Liver (tissue), 9 donors: ENCODE measurements around the gene SLC12A7. TPM values are rescaled to one million over a fixed set of nuclear protein-coding genes. Genes with fewer than 3 reads are reported as not detected.
"Not testable (repeated sequence)": the region's sequence is repeated elsewhere in the genome, so short reads cannot be mapped to it uniquely, and the experiment has no call there.

Experiments
- DNase-seq: peaks from one replicate; pipeline ENCODE4 v3.0.0-alpha.2; 2017; ENCODE audit warnings: low spot score
- H3K27ac ChIP-seq, 2 donors: one replicate each; pipeline ENCODE4 v1.7.0; 2013; ENCODE audit warnings: inconsistent platforms in 2 of 2, low read length in 2 of 2, control low read depth in 1 of 2, low read depth in 1 of 2, mild to moderate bottlenecking in 1 of 2
- H3K27me3 ChIP-seq, 4 donors: one replicate each; pipeline versions ENCODE4 v1.6.1 to v1.7.0; 2013; ENCODE audit warnings: low read length in 3 of 4, inconsistent platforms in 1 of 4, mild to moderate bottlenecking in 1 of 4, moderate library complexity in 1 of 4; ENCODE audit not compliant: control insufficient read depth in 4 of 4, insufficient read depth in 4 of 4
- H3K36me3 ChIP-seq, 4 donors: one replicate each; pipeline versions ENCODE4 v1.6.1 to v1.7.0; 2013; ENCODE audit warnings: low read length in 3 of 4, mild to moderate bottlenecking in 3 of 4, low read depth in 1 of 4, moderate library complexity in 1 of 4; ENCODE audit not compliant: control insufficient read depth in 4 of 4, insufficient read depth in 3 of 4
- H3K4me1 ChIP-seq, 4 donors: one replicate each; pipeline versions ENCODE4 v1.6.1 to v1.7.0; 2013; ENCODE audit warnings: low read length in 3 of 4, mild to moderate bottlenecking in 3 of 4, moderate library complexity in 1 of 4; ENCODE audit not compliant: control insufficient read depth in 4 of 4, insufficient read depth in 4 of 4
- H3K4me3 ChIP-seq, 3 donors: one replicate each; pipeline versions ENCODE4 v1.6.1 to v1.7.0; 2013; ENCODE audit warnings: low read length in 3 of 3, control low read depth in 1 of 3, low read depth in 1 of 3, mild to moderate bottlenecking in 1 of 3
- H3K9ac ChIP-seq, 2 donors: one replicate each; pipeline ENCODE4 v1.7.0; 2013; ENCODE audit warnings: low read length in 2 of 2, mild to moderate bottlenecking in 2 of 2, moderate library complexity in 2 of 2, control low read depth in 1 of 2, low read depth in 1 of 2
- H3K9me3 ChIP-seq, 4 donors: one replicate each; pipeline versions ENCODE4 v1.6.1 to v1.7.0; 2013; ENCODE audit warnings: low read length in 3 of 4; ENCODE audit not compliant: control insufficient read depth in 4 of 4
- ATF3 ChIP-seq: IDR thresholded peaks from 2 replicates; pipeline ENCODE4 v1.6.1; 2016; ENCODE audit warnings: antibody characterized with exemption
- CTCF ChIP-seq: fragments of 150-350 bp; IDR thresholded peaks from 2 replicates; pipeline ENCODE4 v1.5.1; 2017; ENCODE audit warnings: improper control_type of control experiment, low read depth, low read length; ENCODE audit not compliant: missing input control
- EGR1 ChIP-seq, 2 donors: IDR thresholded peaks; 2 replicates each; pipeline ENCODE4 v1.6.1; 2016 to 2018; ENCODE audit warnings: antibody characterized with exemption in 2 of 2, low read depth in 2 of 2
- FOXA1 ChIP-seq: IDR thresholded peaks from 2 replicates; pipeline ENCODE4 v1.6.1; 2016; ENCODE audit warnings: antibody characterized with exemption
- FOXA2 ChIP-seq: IDR thresholded peaks from 2 replicates; pipeline ENCODE4 v1.6.1; 2016; ENCODE audit warnings: antibody characterized with exemption
- GABPA ChIP-seq, 2 donors: IDR thresholded peaks in 1 of 2; conservative IDR thresholded peaks in 1 of 2; 2 replicates each; pipeline ENCODE4 v1.6.1; 2016; ENCODE audit warnings: antibody characterized with exemption in 2 of 2, mild to moderate bottlenecking in 1 of 2, moderate library complexity in 1 of 2
- HNF4A ChIP-seq, 2 donors: conservative IDR thresholded peaks; 2 replicates each; pipeline ENCODE4 v1.6.1; 2016; ENCODE audit warnings: antibody characterized with exemption in 2 of 2, mild to moderate bottlenecking in 2 of 2
- HNF4G ChIP-seq: IDR thresholded peaks from 2 replicates; pipeline ENCODE4 v1.6.1; 2016; ENCODE audit warnings: antibody characterized with exemption
- JUND ChIP-seq, 2 donors: IDR thresholded peaks; 2 replicates each; pipeline ENCODE4 v1.6.1; 2016; ENCODE audit warnings: antibody characterized with exemption in 2 of 2
- MAX ChIP-seq: IDR thresholded peaks from 2 replicates; pipeline ENCODE4 v1.6.1; 2016; ENCODE audit warnings: antibody characterized with exemption
- NR2F2 ChIP-seq: IDR thresholded peaks from 2 replicates; pipeline ENCODE4 v1.6.1; 2016; ENCODE audit warnings: antibody characterized with exemption
- RAD21 ChIP-seq, 2 donors: IDR thresholded peaks; 2 replicates each; pipeline ENCODE4 v1.6.1; 2016; ENCODE audit warnings: antibody characterized with exemption in 2 of 2, mild to moderate bottlenecking in 2 of 2
- REST ChIP-seq: IDR thresholded peaks from 2 replicates; pipeline ENCODE4 v1.6.1; 2016; ENCODE audit warnings: antibody characterized with exemption, mild to moderate bottlenecking
- RXRA ChIP-seq, 2 donors: IDR thresholded peaks; 2 replicates each; pipeline ENCODE4 v1.6.1; 2017 to 2018; ENCODE audit warnings: antibody characterized with exemption in 2 of 2, mild to moderate bottlenecking in 1 of 2
- SP1 ChIP-seq: IDR thresholded peaks from 2 replicates; pipeline ENCODE4 v1.6.1; 2018; ENCODE audit warnings: antibody characterized with exemption, mild to moderate bottlenecking
- TAF1 ChIP-seq: conservative IDR thresholded peaks from 2 replicates; pipeline ENCODE4 v1.6.1; 2016; ENCODE audit warnings: antibody characterized with exemption, mild to moderate bottlenecking
- YY1 ChIP-seq: IDR thresholded peaks from 2 replicates; pipeline ENCODE4 v1.6.1; 2016; ENCODE audit warnings: antibody characterized with exemption, mild to moderate bottlenecking
- ZBTB33 ChIP-seq: IDR thresholded peaks from 2 replicates; pipeline ENCODE4 v1.6.1; 2016; ENCODE audit warnings: antibody characterized with exemption
- WGBS: extraction: QIAGEN DNeasy Blood & Tissue Kit; methylation state at CpG from one replicate; pipeline ENCODE4 v1.1.7; 2013; 5-methylcytosine and 5-hydroxymethylcytosine counted together
- polyA plus RNA-seq, 2 donors: library from polyadenylated mRNA; stranded (reverse) in 1 of 2; unstranded in 1 of 2; fragments of 200-250 nt in 1 of 2; fragments of >200 nt in 1 of 2; fragmentation: Nextera tagmentation in 1 of 2; extraction: Ambion mirVana in 1 of 2; gene quantifications; one replicate each; pipeline versions ENCODE4 v1.2.1 to v1.2.3, GENCODE V29; 2013 to 2015
- total RNA-seq, 2 donors: library from RNA; depleted of rRNA; stranded (reverse); fragments of >200 nt; gene quantifications; one replicate each; pipeline ENCODE4 v1.2.3, GENCODE V29; 2014
- donor health status: healthy.
- donor health status: healthy.
- donor health status: healthy.
- donor health status: healthy.
- donor health status: healthy.

SLC12A7 gene
- total and polyA plus RNA-seq, 4 donors: 12.3 to 64.2 (median 28.9) TPM

GRCh38 chr5:1098986-1099597, 12.8 kb downstream of the SLC12A7 start:
- Histone ChIP-seq H3K27ac (peak overlapping the region; percentile 82 to 96), H3K4me3 (peak overlapping the region; percentile 33 to 51 (median 37)), H3K36me3 (peaks cover 0 to 8% (median 4%) of the 10 kb centered on the region in 4 donors), H3K4me1 (peaks cover 24 to 65% (median 43%) of the 10 kb centered on the region in 4 donors), H3K9me3 (no peaks in the 10 kb centered on the region), H3K9ac (peak overlapping the region; percentile 40 to 71), H3K27me3 (no peaks in the 10 kb centered on the region)
- TF ChIP-seq CTCF (no peak), FOXA2 (no peak), HNF4A (conservative IDR thresholded peaks at IDR 0.05) (peak; percentile 89 to 94), ATF3 (no peak), SP1 (peak; percentile 70), FOXA1 (peak; percentile 61), ZBTB33 (no peak), YY1 (peak; percentile 84), RAD21 (IDR thresholded peaks at IDR 0.05) (peak; percentile 35 to 39), MAX (peak; percentile 80), REST (peak; percentile 68), NR2F2 (no peak), GABPA (IDR thresholded peaks at IDR 0.05 in 1 of 2, conservative IDR thresholded peaks at IDR 0.05 in 1 of 2) (peak in 1 of 2 donors; percentile 39), TAF1 (no peak), RXRA (IDR thresholded peaks at IDR 0.05) (peak; percentile 88 to 98), HNF4G (peak; percentile 58), EGR1 (IDR thresholded peaks at IDR 0.05; ENCODE audit: low read depth in 2 of 2) (peak; percentile 89 to 98), JUND (IDR thresholded peaks at IDR 0.05) (peak in 1 of 2 donors; percentile 49)
- WGBS: 36% methylated on average over 28 of the region's 28 CpGs
- DNase-seq: no peak

- not testable (repeated sequence) for DNase-seq, H3K27ac ChIP-seq, H3K27me3 ChIP-seq, H3K9ac ChIP-seq, H3K4me3 ChIP-seq, H3K9me3 ChIP-seq
- H3K36me3 ChIP-seq: peaks cover 0 to 12% (median 6%) of the 10 kb centered on the region in 4 donors
- 73% methylated on average over 7 of the region's 7 CpGs for WGBS
- peaks cover 23 to 53% (median 37%) of the 10 kb centered on the region in 4 donors for H3K4me1 ChIP-seq
Observed at GRCh38 chr5:1097988-1098385, 13.9 kb downstream of the SLC12A7 start.
